GM12892 (cell line): ENCODE results near the gene OGFOD2.

Experiments used
- POLR2A ChIP-seq: IDR thresholded peaks from 2 replicates; pipeline ENCODE4 v1.6.1; 2011; ENCODE audit warnings: low read depth, low read length, control low read depth
- POLR2AphosphoS5 ChIP-seq: IDR thresholded peaks from 2 replicates; pipeline ENCODE4 v1.6.1; 2011; ENCODE audit warnings: low read depth, low read length, control low read depth
- TAF1 ChIP-seq: IDR thresholded peaks from 2 replicates; pipeline ENCODE4 v1.6.1; 2011; ENCODE audit warnings: low read depth, mild to moderate bottlenecking, control low read depth, low read length, borderline replicate concordance

GRCh38 chr12:122977655-122978392 lies 2.8 kb downstream of the OGFOD2 start:
- TF ChIP-seq POLR2A = no peak
- no peak for TF ChIP-seq POLR2AphosphoS5
- no peak for TF ChIP-seq TAF1
